Stimulated activated memory B cell treated with anti-CD40 and anti-IgM and Interleukin-4, amounts not matched to agents 10 μg/mL and 1 μg/mL and 100 μg/mL, for 72 hours (primary cell): ENCODE results near the gene CUX1.
A peak's percentile ranks its signal among the peaks of the same experiment; 100 is the strongest.
"Not testable (repeated sequence)": the region's sequence is repeated elsewhere in the genome, so short reads cannot be mapped to it uniquely, and the experiment has no call there.

Source experiments
- ATAC-seq: fragments of 150-1000 bp; cut with Tn5 transposase; 2 replicates; pipeline ENCODE4 v1.10.0; 2021
- H3K27ac Mint-ChIP-seq: one replicate; pipeline ENCODE4 v1.8.0; 2022; ENCODE audit warnings: mild to moderate bottlenecking, mixed read lengths
- H3K27me3 Mint-ChIP-seq: one replicate; pipeline ENCODE4 v1.8.0; 2022; ENCODE audit warnings: mixed read lengths
- H3K36me3 Mint-ChIP-seq: one replicate; pipeline ENCODE4 v1.8.0; 2022; ENCODE audit warnings: mixed read lengths
- H3K4me1 Mint-ChIP-seq: one replicate; pipeline ENCODE4 v1.8.0; 2022; ENCODE audit warnings: mixed read lengths
- H3K4me3 Mint-ChIP-seq: one replicate; pipeline ENCODE4 v1.8.0; 2022; ENCODE audit warnings: mild to moderate bottlenecking, moderate library complexity, mixed read lengths
- H3K9me3 Mint-ChIP-seq: one replicate; pipeline ENCODE4 v1.8.0; 2022; ENCODE audit warnings: mixed read lengths

The CUX1 gene

GRCh38 chr7:102120666-102121195 is 303.3 kb downstream of the CUX1 start:
- ATAC-seq: no peak
- H3K36me3 Mint-ChIP-seq: peaks cover 46% of the 10 kb centered on the region
- no peak overlapping the region for H3K4me3 Mint-ChIP-seq
- H3K27ac Mint-ChIP-seq: no peak overlapping the region
- H3K27me3 Mint-ChIP-seq: no peaks in the 10 kb centered on the region
- peaks cover 29% of the 10 kb centered on the region for H3K4me1 Mint-ChIP-seq
- H3K9me3 Mint-ChIP-seq: no peaks in the 10 kb centered on the region

DNA sequence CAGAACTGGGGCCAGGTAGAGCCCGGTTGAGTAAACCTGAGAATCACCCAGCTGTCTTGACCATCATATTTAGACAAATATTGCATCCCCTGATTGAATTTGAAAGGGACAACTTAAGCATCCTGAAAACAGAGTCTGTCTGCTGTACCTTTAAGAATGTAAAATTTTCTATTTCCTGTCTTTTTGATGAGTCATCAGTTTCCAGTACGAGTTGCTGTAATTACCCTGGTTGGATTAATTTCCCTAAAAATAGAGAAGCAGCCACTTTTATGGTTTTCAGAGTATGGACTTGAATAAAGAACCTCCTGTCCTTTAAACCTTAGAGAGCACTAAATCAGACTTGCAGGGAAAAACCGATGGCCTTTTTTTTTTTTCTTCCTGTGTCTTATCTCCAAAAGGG is 304.6 kb downstream of the CUX1 start:
- ATAC-seq: peak; percentile 35
- Mint-ChIP-seq H3K4me1 (peaks cover 29% of the 10 kb centered on the region), H3K36me3 (peaks cover 35% of the 10 kb centered on the region), H3K27me3 (no peaks in the 10 kb centered on the region), H3K27ac (peak overlapping the region; percentile 17), H3K4me3 (no peak overlapping the region), H3K9me3 (no peaks in the 10 kb centered on the region)

DNA sequence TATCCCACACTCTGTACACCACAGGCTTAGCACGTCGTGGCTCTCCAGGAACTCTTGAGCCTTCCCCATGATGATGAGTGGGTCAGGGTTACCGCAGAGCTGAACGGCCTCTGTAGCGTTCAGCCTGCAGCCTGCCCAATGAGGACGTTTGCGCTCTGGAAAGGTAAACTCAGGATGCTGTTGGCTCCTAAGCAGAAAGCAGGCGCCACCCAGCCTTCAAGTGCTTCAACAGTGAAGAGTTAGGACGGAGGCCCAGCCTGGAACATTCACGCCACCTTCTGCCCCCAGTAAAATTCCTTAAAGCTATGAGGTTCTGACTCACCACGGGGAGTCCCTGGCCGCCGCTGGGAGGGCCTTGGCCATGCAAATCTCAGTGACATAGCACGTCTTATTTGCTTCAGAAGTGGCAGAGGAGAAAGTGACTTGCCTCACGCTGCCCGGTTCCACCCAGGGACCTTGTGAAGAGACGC is 307.7 kb downstream of the CUX1 start:
- Mint-ChIP-seq H3K27me3 (no peaks in the 10 kb centered on the region), H3K4me3 (no peak overlapping the region), H3K27ac (no peak overlapping the region), H3K4me1 (peaks cover 29% of the 10 kb centered on the region), H3K36me3 (peaks cover 20% of the 10 kb centered on the region), H3K9me3 (no peaks in the 10 kb centered on the region)
- peak; percentile 84 for ATAC-seq

DNA sequence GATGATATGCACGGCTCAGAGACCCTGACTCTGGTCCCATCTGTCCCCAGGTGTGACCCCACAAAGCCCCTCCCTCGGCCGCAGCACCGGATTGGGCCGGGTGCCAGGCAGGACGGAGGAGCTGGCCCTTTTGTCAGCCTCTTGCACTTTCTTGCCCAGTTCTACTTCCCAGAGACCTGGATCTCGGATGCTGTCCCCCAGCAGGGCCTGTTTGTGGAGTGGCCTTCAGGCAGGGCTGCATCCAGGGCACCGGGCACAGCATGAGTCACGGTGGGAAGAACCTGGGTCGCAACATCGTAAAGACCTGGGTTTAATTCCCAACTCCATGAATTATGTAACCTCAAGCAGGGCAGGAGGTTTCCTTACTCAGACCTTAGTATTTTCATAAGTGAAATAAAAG is 310.9 kb downstream of the CUX1 start:
- Mint-ChIP-seq H3K27me3 (no peaks in the 10 kb centered on the region), H3K9me3 (no peaks in the 10 kb centered on the region), H3K4me3 (no peak overlapping the region), H3K27ac (no peak overlapping the region), H3K36me3 (peaks cover 20% of the 10 kb centered on the region), H3K4me1 (peaks cover 14% of the 10 kb centered on the region)
- no peak for ATAC-seq

DNA sequence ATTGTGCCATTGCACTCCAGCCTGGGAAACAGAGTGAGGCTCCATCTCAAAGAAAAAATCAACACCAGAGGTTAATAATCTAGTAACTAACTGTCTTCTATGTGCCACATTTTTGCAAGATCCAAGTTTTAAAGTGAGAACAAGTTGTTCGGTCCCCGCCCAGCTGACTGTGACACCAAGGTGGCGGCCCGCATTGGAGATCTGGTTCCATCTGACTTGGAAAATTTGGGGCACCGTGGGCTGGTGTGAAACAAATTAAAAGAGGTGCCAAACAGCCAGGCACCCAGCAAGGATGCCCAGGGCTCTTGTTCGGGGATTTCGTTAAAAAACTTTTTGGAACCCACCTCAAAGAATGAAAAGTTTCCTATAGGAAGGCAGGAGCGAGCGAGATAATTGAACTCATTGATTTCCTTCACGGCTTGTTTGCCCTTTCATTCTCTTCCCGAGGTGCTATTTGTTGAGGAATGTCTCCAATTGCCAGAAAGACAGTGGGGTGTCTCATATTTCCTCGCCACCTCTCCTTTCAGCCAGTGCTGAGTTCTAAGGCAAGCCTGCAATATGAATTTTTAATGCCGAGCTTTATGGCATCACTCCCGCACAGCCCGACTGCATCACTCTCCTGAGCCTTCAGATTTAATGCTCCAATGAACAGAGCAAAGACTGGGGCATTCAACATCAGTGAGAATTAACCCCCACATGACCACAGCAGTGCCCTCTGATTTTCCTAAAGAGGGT is 312.4 kb downstream of the CUX1 start:
- Mint-ChIP-seq H3K27ac (no peak overlapping the region), H3K4me1 (peaks cover 7% of the 10 kb centered on the region), H3K27me3 (no peaks in the 10 kb centered on the region), H3K9me3 (no peaks in the 10 kb centered on the region), H3K36me3 (peaks cover 19% of the 10 kb centered on the region), H3K4me3 (no peak overlapping the region)
- no peak for ATAC-seq

DNA sequence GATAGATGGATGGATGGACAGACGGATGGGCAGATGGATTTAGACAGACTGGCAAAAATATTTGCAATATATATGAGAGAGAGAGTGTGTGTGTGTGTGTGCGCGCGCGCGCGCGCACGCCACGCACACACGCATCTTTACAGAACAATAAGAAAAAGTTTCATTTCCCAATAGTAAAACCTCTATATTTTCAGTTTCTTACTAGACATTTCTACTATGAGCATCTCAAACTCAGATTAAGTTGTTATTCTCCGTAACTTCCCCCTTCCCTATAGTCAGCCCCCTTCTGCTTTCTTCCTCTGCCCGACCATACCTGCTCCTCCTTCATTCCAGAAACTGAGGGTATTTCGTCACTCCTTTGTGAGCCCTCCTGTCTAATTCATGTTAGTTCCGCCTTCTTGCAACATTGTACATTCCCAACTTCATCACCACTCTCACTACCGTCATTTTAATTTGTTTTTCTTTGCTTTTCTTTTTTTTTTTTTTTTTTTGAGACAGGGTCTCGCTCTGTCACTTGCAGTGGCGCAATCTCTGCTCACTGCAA is 314.9 kb downstream of the CUX1 start:
- peaks cover 17% of the 10 kb centered on the region for H3K36me3 Mint-ChIP-seq
- H3K27me3 Mint-ChIP-seq: no peaks in the 10 kb centered on the region
- no peaks in the 10 kb centered on the region for H3K9me3 Mint-ChIP-seq
- no peak overlapping the region for H3K27ac Mint-ChIP-seq
- no peak overlapping the region for H3K4me3 Mint-ChIP-seq
- H3K4me1 Mint-ChIP-seq: no peaks in the 10 kb centered on the region
- no peak for ATAC-seq

DNA sequence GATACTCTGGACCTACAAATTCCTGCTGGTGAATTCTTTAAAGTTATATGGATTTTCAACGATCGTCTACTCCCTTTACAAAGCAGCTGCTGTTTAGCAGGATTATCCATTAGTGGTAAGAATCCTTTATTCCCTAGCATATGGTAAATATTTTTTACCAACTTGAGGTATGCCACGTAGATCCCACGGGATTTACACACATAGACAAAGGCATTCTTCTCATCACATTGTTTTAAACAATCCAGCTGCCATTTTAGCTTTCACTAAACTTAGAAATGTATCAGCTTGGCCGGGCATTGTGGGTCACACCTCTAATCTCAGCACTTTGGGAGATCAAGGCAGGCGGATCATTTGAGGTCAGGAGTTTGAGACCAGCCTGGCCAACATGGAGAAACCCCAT is 321.2 kb downstream of the CUX1 start:
- Mint-ChIP-seq H3K36me3 (peaks cover 8% of the 10 kb centered on the region), H3K27ac (no peak overlapping the region), H3K4me3 (no peak overlapping the region), H3K4me1 (peaks cover 16% of the 10 kb centered on the region), H3K27me3 (no peaks in the 10 kb centered on the region), H3K9me3 (no peaks in the 10 kb centered on the region)
- ATAC-seq: no peak

- peak; percentile 85 for ATAC-seq
- H3K9me3 Mint-ChIP-seq: no peaks in the 10 kb centered on the region
- H3K4me1 Mint-ChIP-seq: peaks cover 16% of the 10 kb centered on the region
- H3K27ac Mint-ChIP-seq: peak overlapping the region; percentile 55
- H3K27me3 Mint-ChIP-seq: no peaks in the 10 kb centered on the region
- peaks cover 15% of the 10 kb centered on the region for H3K36me3 Mint-ChIP-seq
- peak overlapping the region; percentile 6 for H3K4me3 Mint-ChIP-seq
Measured at GRCh38 chr7:102140952-102141370, 323.5 kb downstream of the CUX1 start.

DNA sequence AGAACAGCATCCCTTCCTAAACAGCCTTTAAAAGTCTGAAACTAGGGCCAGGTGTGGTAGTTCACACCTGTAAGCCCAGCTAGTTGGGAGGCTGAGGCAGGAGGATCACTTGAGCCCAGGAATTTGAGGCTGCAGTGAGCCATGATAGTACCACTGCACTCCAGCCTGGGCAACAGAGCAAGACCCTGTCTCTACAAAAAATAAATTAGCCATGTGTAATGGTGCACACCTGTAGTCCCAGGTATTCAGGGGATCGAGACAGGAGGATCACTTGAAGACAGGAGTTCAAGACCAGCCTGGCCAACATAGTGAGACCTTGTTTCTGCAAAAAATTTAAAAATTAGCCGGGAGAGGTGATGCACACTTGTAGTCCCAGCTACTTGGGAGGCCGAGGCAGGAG is 325.0 kb downstream of the CUX1 start:
- peaks cover 24% of the 10 kb centered on the region for H3K4me1 Mint-ChIP-seq
- H3K27ac Mint-ChIP-seq, H3K9me3 Mint-ChIP-seq, ATAC-seq, H3K4me3 Mint-ChIP-seq, H3K27me3 Mint-ChIP-seq: not testable (repeated sequence)
- H3K36me3 Mint-ChIP-seq: peaks cover 15% of the 10 kb centered on the region

DNA sequence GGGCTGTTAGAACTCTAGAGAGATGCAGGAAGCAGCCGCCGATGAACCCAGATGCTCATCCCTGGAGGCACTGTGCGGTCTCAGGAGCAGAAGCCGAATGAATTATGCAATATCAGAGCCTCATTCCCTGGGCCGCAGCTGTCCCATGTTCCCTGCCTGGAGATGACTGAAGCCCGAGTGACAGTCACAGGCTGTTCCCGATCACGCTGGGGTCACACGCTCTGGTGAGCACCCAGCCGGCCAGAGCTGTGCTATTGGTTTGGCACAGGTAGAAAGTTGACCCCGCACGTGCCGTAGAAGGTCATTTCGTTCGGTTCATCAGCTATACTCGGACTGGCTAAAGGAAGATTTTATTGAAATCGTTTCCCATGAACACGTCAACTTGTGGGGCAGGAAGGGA is 328.7 kb downstream of the CUX1 start:
- no peak overlapping the region for H3K4me3 Mint-ChIP-seq
- H3K9me3 Mint-ChIP-seq: no peaks in the 10 kb centered on the region
- H3K4me1 Mint-ChIP-seq: peaks cover 20% of the 10 kb centered on the region
- H3K36me3 Mint-ChIP-seq: peaks cover 15% of the 10 kb centered on the region
- no peak overlapping the region for H3K27ac Mint-ChIP-seq
- no peak for ATAC-seq
- no peaks in the 10 kb centered on the region for H3K27me3 Mint-ChIP-seq

GRCh38 chr7:102147008-102147407 is 329.6 kb downstream of the CUX1 start:
- Mint-ChIP-seq H3K27me3 (no peaks in the 10 kb centered on the region), H3K4me3 (no peak overlapping the region), H3K36me3 (peaks cover 15% of the 10 kb centered on the region), H3K4me1 (peaks cover 14% of the 10 kb centered on the region), H3K27ac (no peak overlapping the region), H3K9me3 (no peaks in the 10 kb centered on the region)
- peak; percentile 83 for ATAC-seq

GRCh38 chr7:102148799-102149198 is 331.4 kb downstream of the CUX1 start:
- Mint-ChIP-seq H3K36me3 (peaks cover 24% of the 10 kb centered on the region), H3K9me3 (no peaks in the 10 kb centered on the region), H3K4me1 (peaks cover 11% of the 10 kb centered on the region), H3K27ac (no peak overlapping the region), H3K4me3 (no peak overlapping the region), H3K27me3 (no peaks in the 10 kb centered on the region)
- ATAC-seq: no peak

- H3K4me1 Mint-ChIP-seq: peaks cover 11% of the 10 kb centered on the region
- no peak for ATAC-seq
- H3K4me3 Mint-ChIP-seq: no peak overlapping the region
- H3K36me3 Mint-ChIP-seq: peaks cover 20% of the 10 kb centered on the region
- no peak overlapping the region for H3K27ac Mint-ChIP-seq
- H3K27me3 Mint-ChIP-seq: no peaks in the 10 kb centered on the region
- no peaks in the 10 kb centered on the region for H3K9me3 Mint-ChIP-seq
Measured at GRCh38 chr7:102149416-102149815, 332.0 kb downstream of the CUX1 start.

DNA sequence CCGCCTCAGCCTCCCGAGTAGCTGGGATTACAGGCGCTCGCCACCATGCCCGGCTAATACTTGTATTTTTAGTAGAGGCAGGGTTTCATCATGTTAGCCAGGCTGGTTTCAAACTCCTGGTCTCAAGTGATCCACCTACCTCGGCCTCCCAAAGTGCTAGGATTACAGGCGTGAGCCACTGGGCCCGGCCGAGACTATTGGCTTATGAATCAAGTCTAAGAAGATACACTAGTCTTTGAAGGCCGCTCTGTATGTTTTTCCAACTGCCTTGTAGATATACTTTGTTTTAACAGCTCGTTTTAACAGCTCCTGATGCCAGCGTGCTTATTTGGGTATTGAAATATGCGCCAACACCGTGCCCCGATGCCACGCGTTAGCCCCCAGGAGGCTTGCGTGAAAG is 332.8 kb downstream of the CUX1 start:
- H3K27me3 Mint-ChIP-seq: no peaks in the 10 kb centered on the region
- ATAC-seq: no peak
- H3K36me3 Mint-ChIP-seq: peaks cover 15% of the 10 kb centered on the region
- H3K27ac Mint-ChIP-seq: no peak overlapping the region
- H3K4me1 Mint-ChIP-seq: peaks cover 11% of the 10 kb centered on the region
- no peak overlapping the region for H3K4me3 Mint-ChIP-seq
- H3K9me3 Mint-ChIP-seq: no peaks in the 10 kb centered on the region

DNA sequence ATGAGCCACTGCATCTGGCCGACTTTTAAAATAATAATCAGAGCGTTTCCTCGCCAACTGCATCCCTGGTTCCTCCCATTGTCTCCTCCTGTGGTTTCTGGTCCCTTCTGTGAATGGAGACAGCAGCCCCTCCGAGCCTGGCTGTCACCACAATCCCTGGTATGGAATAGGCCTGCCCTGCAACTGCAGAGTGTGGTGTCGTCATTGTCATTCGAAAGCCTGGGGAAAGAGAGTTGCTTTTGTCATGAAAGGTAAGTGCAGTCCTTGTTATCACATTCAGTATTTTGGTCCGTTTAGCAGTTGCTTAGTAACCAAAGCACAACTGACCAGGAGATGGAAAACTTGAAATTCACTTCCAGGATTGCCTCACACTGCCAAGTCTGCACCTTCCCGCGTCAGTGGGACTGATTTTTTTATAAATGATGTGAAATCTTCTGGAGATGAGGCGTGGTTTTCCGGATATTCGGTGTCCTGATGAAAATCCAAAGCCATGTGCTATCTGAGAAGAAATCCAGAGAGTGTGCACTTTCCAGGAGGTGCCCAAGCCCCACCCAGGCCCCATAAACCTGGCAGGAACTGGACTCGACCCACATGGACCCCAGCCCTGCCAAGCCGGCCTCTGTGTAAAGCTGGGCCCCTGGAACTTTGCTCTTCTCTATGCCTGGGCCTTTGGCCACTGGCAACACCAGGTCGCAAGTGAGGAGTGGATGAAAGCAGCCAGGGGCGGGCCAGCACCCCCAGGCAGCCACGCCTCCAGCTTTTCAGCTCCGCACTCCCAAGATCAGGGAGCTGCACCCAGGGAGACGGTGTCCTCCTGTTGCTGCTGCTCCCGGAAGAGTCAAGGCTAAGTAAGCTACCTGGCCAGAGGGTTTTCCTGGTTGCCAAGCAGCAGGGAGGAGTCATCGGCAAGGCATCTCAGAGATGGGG is 335.5 kb downstream of the CUX1 start:
- Mint-ChIP-seq H3K4me3 (no peak overlapping the region), H3K27me3 (no peaks in the 10 kb centered on the region), H3K4me1 (peaks cover 5% of the 10 kb centered on the region), H3K36me3 (peaks cover 26% of the 10 kb centered on the region), H3K27ac (no peak overlapping the region), H3K9me3 (no peaks in the 10 kb centered on the region)
- ATAC-seq: no peak
